Loucy (cell line): Measurements from ENCODE around the gene PYCR2.

Source experiments
- H2AFZ ChIP-seq: fragments of 200-600 bp; sonication (generic); 2 replicates; pipeline ENCODE4 v1.6.0; 2016; ENCODE audit warnings: antibody characterized with exemption, mild to moderate bottlenecking, low read length, moderate library complexity
- H3F3A ChIP-seq: fragments of 200-600 bp; 2 replicates; pipeline ENCODE4 v1.6.0; 2016; ENCODE audit warnings: antibody characterized with exemption, low read depth, mild to moderate bottlenecking
- H3K27me3 ChIP-seq: fragments of 200-600 bp; sonication (generic); 2 replicates; pipeline ENCODE4 v1.6.1; 2014; ENCODE audit warnings: low read length, mild to moderate bottlenecking; ENCODE audit not compliant: insufficient read depth, poor library complexity, severe bottlenecking
- H3K36me3 ChIP-seq: fragments of 200-600 bp; sonication (generic); 2 replicates; pipeline ENCODE4 v1.6.1; 2016; ENCODE audit warnings: low read length; ENCODE audit not compliant: insufficient read depth
- H3K4me1 ChIP-seq: fragments of 200-600 bp; sonication (generic); 2 replicates; pipeline ENCODE4 v1.5.1; 2014; ENCODE audit warnings: low read length, mild to moderate bottlenecking; ENCODE audit not compliant: insufficient read depth, poor library complexity, severe bottlenecking
- H3K4me2 ChIP-seq: fragments of 200-600 bp; sonication (generic); 2 replicates; pipeline ENCODE4 v1.6.0; 2014; ENCODE audit warnings: antibody characterized with exemption, low read length, low read depth, mild to moderate bottlenecking; ENCODE audit not compliant: poor library complexity, severe bottlenecking
- H3K4me3 ChIP-seq: fragments of 200-600 bp; sonication (generic); 2 replicates; pipeline ENCODE4 v1.5.1; 2014; ENCODE audit warnings: low read length, mild to moderate bottlenecking, mixed read lengths; ENCODE audit not compliant: poor library complexity, severe bottlenecking
- H3K79me2 ChIP-seq: fragments of 200-600 bp; sonication (generic); 2 replicates; pipeline ENCODE4 v1.6.1; 2014; ENCODE audit warnings: low read length; ENCODE audit not compliant: insufficient read depth
- H3K9ac ChIP-seq: fragments of 200-600 bp; sonication (generic); 2 replicates; pipeline ENCODE4 v1.6.0; 2014; ENCODE audit warnings: mild to moderate bottlenecking, low read depth, low read length, moderate library complexity; ENCODE audit not compliant: poor library complexity, severe bottlenecking
- H3K9me2 ChIP-seq: fragments of 200-600 bp; sonication (generic); replicated peaks from 2 replicates; pipeline ENCODE4 v1.6.1; 2016; ENCODE audit warnings: low read depth, low read length, mixed read lengths
- H3K9me3 ChIP-seq: fragments of 200-600 bp; sonication (generic); 2 replicates; pipeline ENCODE4 v1.6.1; 2014; ENCODE audit warnings: mild to moderate bottlenecking, antibody characterized with exemption, low read length, low read depth; ENCODE audit not compliant: insufficient read depth
- H4K20me1 ChIP-seq: fragments of 200-600 bp; sonication (generic); 2 replicates; pipeline ENCODE4 v1.6.0; 2014; ENCODE audit warnings: antibody characterized with exemption, low read length, mild to moderate bottlenecking; ENCODE audit not compliant: insufficient read depth, poor library complexity, severe bottlenecking
- EZH2phosphoT487 ChIP-seq: fragments of 200-600 bp; IDR thresholded peaks from 2 replicates; pipeline ENCODE4 v1.6.1; 2018; ENCODE audit warnings: antibody characterized with exemption, mild to moderate bottlenecking, moderate library complexity, borderline replicate concordance
- TF ChIP-seq, protein P1 (sequence below): fragments of 200-600 bp; sonication (generic); conservative IDR thresholded peaks from 2 replicates; pipeline ENCODE4 v1.5.1; 2014; ENCODE audit warnings: mild to moderate bottlenecking, antibody characterized with exemption, low read length

The PYCR2 gene

DNA sequence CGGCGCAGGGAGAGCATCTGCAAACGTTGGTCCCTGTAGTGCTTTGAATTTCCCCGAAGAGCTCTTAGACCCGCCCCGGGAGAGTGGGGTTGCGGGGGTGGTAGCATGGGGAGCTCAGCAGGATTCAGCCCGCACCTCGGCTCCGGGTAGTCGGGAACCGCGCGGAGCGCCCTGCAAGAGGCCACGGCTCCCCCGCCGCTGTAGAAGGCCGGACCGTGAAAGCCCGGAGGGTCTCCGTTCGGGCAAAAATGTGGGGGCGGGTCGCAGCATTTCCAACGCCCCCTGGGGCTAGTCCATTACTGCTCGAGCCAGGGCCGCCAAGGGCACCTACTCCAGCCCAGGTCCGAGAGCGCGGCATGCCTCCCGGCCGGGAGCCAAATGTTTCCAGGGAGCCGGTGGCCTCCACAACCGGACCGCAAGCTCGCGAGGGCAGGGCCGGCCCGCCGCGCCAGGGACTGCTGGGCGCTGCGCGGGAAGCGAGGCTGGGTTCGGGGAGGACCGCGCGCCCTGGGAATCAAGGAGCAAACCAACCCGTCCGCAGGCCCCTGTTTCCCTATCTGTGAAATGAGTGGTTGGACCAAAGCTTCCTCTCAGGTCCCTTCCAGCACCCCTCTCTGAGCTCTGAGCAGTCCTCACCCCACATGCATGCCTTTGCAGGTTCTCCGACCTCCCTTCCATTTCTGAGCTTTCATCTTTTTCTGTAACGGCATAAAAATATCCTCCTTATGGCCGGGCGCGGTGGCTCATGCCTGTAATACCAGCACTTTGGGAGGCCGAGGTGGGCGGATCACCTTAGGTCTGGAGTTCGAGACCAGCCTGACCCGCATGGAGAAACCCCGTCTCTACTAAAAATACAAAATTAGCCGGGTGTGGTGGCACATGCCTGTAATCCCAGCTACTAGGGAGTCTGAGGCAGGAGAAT lies 41.1 kb downstream of the PYCR2 start:
- Histone ChIP-seq H4K20me1 (peaks cover 14% of the 10 kb centered on the region), H3K9ac (peak overlapping the region; percentile 93), H3K27me3 (no peaks in the 10 kb centered on the region), H3K4me1 (peaks cover 40% of the 10 kb centered on the region), H3K9me2 (no peaks in the 10 kb centered on the region), H3F3A (no peaks in the 10 kb centered on the region; the same call in 1 of the 2 replicates), H3K4me2 (peak overlapping the region; percentile 92), H3K4me3 (peak overlapping the region; percentile 96), H2AFZ (peak overlapping the region; percentile 93), H3K79me2 (peaks cover 42% of the 10 kb centered on the region), H3K9me3 (no peaks in the 10 kb centered on the region), H3K36me3 (no peaks in the 10 kb centered on the region)
- TF ChIP-seq EZH2phosphoT487: no peak
- TF ChIP-seq, protein P1, sequence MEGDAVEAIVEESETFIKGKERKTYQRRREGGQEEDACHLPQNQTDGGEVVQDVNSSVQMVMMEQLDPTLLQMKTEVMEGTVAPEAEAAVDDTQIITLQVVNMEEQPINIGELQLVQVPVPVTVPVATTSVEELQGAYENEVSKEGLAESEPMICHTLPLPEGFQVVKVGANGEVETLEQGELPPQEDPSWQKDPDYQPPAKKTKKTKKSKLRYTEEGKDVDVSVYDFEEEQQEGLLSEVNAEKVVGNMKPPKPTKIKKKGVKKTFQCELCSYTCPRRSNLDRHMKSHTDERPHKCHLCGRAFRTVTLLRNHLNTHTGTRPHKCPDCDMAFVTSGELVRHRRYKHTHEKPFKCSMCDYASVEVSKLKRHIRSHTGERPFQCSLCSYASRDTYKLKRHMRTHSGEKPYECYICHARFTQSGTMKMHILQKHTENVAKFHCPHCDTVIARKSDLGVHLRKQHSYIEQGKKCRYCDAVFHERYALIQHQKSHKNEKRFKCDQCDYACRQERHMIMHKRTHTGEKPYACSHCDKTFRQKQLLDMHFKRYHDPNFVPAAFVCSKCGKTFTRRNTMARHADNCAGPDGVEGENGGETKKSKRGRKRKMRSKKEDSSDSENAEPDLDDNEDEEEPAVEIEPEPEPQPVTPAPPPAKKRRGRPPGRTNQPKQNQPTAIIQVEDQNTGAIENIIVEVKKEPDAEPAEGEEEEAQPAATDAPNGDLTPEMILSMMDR: no peak

DNA sequence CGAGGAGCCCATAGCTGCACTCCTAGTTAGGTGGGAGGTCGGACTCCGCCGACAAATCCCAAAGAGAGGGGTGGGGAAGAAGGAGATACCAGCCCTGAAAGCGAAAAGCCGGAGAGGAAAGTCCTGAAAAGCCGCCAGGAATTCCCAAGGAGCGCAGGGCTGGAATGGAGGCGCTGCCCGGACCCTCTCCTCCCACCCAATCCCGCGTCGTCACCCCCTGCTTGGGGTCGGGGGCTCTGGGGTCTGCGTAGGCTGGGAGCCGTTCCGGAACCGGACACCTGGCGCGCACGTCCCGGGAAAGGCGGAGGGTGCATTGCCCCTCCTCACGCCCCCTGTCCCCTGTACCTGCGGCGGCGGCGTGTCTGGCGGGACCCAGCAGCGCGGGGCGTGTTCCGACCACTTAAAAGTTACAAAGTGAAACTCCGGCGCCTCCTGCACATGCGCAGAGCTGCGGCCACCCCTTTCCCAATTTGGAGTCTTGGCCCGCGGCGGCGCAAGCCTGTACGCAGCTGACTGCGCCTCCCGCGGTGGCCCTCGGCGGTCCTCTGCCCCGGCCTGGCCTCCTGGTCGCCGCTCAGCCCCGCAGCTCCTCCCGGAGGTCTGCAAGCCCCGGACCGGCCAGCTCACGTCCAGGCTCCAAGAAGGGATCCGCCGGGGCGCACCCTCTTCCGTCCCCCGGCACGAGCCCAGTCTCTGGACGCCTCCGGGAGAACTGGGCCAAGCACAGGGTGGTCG lies 41.9 kb downstream of the PYCR2 start, which contains the start of gene TMEM63A:
Gene TMEM63A, minus strand, starts transcription at position 422 of the 735 bp plus-strand sequence. CDS start 4,800 bp downstream, outside the sequence.
- H3K36me3 ChIP-seq: no peaks in the 10 kb centered on the region
- H3K9me2 ChIP-seq: no peaks in the 10 kb centered on the region
- no peak for TF ChIP-seq EZH2phosphoT487
- TF ChIP-seq, protein P1: peak; percentile 46
- no peaks in the 10 kb centered on the region for H3K9me3 ChIP-seq
- peak within 1 kb of the TSS; percentile 93 for H2AFZ ChIP-seq
- H3K9ac ChIP-seq: peak within 1 kb of the TSS; percentile 93
- H3K4me1 ChIP-seq: peaks cover 43% of the 10 kb centered on the region
- peak within 1 kb of the TSS; percentile 92 for H3K4me2 ChIP-seq
- H3K4me3 ChIP-seq: peak within 1 kb of the TSS; percentile 96
- no peaks in the 10 kb centered on the region for H3K27me3 ChIP-seq
- no peaks in the 10 kb centered on the region; the same call in 1 of the 2 replicates for H3F3A ChIP-seq
- peaks cover 14% of the 10 kb centered on the region for H4K20me1 ChIP-seq
- peaks cover 48% of the 10 kb centered on the region for H3K79me2 ChIP-seq

DNA sequence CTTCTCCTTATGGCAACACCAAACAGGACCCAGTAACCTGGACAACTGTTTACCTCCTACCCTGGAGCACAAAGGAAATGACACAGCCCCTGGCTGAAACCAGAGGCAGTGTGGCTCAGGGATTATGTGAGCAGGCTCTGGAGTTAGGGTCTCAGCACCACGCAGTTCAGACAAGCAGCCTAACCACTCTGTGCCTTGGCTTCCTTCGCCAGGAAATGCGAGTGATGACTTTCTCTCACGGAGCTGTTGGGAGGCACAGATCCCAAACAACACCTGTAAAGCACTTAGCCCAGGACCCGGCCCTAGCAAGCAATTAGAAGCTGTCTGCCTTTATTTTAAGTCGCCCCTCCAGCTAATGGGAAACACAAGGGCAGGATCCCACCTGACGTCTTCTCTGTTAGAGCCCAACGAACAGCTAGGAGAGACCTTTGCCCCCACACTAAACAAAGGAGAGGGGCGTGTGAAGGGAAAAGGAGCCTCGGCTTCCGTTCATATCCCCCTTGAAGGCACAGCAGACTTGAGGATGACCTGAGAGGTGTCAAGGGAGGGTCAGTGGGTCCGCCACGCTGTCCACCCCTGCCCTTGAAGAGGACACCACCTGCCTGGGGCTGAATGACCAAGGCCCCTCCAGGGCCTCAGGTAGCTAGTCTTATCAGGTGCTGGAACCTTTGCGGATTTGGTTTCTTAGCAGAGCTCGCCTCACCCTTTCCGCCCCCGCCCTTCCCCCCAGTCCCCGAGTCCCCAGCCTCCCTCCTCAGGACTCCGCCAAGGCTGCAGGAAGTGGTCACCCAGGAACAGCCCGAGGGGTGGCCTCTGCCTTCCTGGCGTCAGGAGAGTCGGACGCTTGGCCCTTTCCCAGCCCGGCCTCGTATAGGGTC lies 42.7 kb downstream of the PYCR2 start:
- Histone ChIP-seq H3K9me2 (no peaks in the 10 kb centered on the region), H3K9me3 (no peaks in the 10 kb centered on the region), H3F3A (no peaks in the 10 kb centered on the region; the same call in 1 of the 2 replicates), H3K4me2 (peak overlapping the region; percentile 92), H4K20me1 (peaks cover 14% of the 10 kb centered on the region), H3K4me1 (peaks cover 43% of the 10 kb centered on the region), H3K9ac (peak overlapping the region; percentile 93), H3K27me3 (no peaks in the 10 kb centered on the region), H3K36me3 (no peaks in the 10 kb centered on the region), H2AFZ (peak overlapping the region; percentile 93), H3K79me2 (peaks cover 53% of the 10 kb centered on the region), H3K4me3 (peak overlapping the region; percentile 96)
- TF ChIP-seq, protein P1: no peak
- no peak for TF ChIP-seq EZH2phosphoT487
